ENCODE data around the gene ADAMTS2.

ADAMTS2 gene

DNA sequence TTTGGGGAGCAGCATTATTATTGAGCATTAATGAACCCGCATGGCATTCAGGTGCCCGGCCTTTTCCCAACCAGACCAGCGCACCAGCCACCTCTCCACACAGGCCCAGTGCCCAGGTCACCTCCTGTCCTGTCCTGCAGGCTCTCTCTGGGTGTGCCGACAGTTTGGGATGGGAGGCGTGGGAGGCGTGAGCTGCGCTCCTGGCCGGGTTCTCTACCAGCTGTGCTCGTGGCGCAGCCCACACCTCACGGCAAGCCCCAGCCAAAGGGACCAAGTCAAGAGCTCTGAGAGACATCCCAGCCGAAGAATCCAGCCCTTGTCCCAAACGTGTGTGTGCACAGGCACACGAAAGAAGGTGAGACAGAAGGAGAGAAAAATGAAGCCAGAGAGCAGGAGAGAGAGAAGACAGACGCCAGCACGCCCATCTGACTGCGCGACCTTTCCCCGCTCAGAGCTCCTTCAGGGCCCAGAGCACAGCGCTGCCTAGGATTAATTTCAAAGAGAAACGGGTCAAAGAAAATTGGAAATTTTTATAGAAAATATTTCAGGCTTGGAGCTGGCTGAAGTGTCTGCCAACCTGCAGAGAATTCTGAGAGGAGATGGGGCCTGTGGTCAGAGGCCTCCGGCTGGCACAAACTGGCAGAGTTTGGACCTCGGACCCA, 81.7 kb downstream of the ADAMTS2 start:
- no peak for FAIRE-seq

DNA sequence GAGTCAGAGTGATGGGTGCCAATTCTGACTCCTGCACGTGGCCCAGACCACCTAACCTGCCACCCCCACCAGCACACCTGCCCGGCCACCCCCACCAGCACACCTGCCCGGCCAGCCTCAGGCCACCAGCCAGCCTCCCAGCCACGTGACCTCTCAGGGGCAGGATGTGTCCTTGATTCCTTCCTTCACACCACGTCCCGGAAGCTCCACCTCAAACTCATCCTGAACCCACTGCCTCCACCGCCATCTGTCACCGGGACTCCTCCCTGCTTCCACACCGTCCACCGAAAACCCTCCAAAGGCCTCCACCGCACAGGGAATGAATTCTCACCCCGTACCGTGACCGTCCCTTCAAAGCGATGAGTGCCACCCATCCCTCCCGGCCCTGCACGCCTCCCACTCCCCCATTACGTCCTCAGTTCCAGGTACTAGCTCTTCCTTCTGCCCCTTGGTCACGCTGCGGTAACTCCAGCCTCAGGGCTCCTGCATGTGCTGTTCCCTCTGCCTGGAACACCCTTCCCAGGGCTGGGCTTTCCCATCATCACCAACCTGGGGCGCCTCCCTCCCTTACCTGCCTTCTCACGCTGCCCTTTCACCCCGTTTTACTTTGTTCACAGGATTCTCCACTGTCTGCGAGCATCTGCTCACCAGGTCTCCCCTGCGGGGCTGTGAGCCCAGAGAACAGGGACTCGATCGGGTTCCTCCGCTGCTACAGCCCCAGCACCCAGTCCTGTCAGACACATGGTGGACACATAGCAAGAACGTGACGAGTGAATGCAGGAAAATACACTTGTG, 82.9 kb downstream of the ADAMTS2 start:
- no peak for FAIRE-seq

DNA sequence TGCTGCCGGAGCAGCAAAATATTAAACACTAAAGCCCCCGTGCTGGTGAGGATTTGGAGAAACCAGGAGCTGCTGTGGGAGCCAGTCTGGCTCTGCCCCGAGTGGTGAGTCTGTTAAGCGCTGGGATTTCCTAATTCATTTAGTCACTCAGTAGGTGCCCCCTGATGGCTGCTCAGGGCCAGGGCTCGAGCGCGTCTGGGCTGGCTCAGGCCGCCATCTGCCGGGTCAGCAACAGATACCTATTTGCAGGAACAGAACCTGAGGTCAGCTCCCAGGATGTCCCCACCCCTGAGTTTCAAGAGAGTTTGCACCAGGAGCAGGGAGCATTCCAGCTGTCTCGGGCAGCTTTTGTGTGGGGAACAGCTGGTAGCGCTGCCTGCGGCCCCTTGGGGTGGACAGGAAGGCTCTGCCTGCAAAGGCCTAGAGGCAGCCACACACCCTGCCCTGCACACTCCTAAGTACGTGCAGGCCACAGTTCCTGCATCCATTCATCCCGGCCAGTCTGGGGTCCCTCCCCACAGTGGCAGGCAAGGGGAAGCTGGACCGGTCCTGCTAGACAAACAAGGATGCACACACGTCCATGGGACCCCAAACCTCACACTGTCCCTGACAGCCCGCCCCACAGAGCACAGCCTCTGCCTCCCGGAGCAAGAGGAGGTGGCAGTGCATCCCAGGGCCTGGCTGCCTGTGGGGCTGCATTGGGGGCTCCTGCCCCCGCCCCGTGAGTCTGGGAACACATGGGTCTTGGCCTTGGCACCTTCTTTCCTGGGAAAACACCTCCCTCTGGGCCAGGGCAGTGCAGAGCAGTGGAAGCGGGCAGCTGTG, 83.7 kb downstream of the ADAMTS2 start:
- FAIRE-seq: no peak

DNA sequence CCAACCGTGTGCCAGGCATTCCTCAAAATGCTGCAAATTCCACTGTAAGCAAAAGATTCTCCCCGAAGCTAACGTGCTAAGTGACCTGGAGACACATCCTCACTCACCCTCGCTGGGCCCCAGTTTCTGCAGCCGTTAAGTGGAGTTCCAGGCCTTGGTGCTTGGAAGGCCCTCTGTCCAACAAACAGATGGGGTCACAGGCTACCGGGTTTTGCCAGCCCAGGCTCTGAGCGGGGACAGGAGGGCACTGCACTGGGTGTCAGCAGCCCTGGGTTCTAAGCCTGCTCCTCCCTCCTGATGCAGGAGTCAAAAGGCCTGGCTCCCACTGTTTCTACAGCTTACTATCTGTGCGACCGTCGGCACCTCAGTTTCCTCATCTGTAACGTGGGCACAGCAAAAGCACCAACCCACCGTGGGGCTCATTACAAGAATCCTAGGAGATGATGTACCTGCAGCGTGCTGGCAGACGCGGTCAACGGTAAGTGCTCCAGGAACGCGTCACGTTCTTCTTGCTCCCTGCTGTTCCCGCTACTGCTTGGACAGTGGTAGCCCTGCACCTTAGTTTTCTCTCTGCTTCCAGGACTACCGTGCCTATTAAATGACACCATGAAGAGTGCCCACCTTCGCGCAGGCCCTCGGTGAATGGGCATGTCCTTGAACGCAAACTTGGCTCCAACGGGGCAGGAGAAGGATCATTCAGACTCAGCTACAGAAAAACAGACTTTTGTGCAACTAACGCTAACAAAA, 84.8 kb downstream of the ADAMTS2 start:
- no peak for FAIRE-seq

DNA sequence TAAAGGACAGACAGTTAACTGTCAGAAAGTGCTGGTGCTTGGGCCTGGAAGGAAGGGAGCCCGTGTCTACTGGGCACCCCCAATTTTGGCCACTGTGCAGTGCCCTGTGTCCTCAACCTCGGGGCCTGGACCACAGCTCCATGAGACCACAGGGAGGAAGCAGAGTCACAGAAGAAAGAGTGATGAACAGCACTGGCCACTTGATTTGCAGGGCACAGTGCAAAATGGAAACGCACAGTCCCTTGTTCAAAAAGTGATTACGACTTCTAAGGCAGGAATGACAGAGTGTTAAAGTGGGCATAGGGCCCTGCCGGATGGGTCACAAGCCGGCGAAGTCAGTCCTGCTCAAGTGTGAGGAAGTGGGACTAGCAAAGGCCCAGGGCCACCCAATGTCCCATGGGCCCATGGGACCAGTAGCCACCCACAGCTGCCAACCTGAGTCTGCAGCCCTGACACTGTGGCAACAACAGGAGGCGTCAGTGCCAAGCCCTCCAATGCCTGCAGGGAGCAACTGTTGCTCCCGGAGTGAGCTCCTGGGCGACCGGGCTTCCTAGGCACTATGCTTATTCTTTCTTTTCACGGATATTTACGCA, 85.4 kb downstream of the ADAMTS2 start:
- FAIRE-seq: no peak

DNA sequence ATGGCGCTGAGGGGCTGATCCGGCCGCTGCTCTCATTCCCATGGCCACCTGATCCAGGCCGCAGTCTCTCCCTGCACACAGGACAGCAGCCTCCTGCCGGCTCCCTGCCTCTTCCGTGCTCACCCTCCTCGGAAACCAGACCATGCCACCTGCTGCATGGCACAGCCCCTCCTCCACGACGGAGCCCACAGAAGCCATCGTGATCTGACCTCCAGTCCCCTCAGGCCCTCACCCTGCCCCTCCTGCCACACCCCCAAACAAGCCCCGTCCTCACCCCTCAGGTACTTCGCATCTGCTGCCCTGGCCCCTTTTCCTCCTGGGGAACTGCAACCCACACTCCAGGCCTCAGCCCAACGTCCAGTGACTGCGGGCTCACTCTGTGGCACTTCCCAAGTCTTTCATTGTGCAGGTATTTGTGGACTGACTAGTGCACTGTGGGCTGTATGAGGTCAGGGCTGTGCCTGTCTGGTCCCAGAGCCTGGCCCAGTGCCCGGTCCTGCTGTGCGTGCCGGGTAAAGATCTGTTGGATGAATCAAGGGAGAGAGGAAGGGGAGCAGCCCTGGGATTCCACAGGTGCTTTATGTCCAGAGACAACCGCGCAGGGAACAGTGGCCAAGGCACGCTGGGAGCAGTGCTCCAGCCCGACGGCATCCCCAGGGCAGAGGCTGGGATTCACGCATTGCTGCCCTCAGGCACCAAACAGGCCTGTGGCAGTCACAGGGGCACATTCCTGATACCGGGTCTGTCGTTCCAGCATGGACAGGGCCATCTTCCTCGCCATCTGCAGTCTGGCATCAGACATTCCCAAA, 86.1 kb downstream of the ADAMTS2 start:
- FAIRE-seq: no peak

DNA sequence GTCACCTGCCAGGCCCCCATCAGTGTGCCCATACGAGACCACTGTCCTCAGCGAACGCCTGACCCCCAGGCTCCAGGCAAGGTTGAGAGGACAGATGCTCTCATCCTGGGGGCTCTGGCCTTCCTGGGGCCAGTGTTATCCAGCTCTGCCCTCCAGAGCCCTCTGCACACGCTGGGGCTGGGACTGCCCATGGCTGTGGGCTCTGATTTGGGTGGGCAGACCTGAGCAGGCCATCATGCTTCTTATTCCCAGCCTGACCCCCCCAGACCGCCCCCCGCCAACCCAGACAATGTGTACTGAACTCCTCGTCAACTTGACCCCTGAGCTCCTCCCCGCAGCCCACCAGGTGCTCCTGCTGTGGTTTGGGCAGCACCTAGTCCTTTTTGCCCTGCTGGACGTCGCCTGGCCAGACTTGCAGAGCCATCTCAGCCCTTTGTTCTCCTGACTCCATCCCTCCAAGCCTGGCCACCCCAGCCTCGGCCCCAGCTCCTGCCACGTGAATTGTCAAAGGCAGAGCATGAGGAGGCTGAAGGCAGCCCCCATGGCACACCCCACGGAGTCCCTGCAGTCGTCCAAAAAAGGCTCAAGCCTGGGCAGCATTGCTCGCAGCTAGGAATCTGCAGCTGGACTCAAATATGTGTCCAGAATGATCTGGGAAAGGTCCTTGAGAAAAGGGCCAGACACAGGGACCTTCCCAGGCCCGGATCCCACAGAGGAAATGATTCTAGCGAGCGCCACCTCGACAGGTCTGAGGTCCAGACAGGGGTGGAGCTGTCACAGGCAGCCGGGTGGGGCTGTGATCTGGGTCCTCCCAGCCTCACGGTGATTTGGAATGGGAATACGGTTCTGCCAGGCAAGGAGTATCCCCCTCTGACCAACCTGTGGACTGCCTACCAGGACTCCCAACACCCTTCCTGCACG, 87.0 kb downstream of the ADAMTS2 start:
- no peak for FAIRE-seq

DNA sequence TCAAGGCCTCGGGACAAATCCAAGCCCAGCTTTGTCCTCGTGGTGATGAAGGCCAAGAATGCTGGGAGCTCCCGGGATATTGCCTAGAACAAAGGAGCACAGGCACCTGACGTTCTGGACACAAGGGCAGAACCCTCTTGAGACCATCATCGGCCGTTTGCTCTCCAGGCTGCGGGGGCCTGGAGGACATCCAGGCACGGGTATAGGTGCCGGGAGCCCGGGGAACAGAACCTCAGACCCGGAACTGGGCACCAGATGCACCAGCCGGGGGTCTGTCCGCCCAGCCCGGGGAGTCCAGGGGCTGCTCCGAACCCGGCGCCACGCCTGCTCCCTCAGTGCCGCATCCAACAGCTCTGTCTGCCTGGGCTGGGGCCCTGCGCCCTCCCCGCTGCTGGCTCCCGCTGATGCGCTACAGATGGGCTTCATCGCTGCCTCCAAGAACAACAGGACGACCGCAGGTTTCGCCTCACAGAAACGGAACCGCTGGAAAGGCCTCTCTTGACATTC, 88.0 kb downstream of the ADAMTS2 start:
- no peak for FAIRE-seq

DNA sequence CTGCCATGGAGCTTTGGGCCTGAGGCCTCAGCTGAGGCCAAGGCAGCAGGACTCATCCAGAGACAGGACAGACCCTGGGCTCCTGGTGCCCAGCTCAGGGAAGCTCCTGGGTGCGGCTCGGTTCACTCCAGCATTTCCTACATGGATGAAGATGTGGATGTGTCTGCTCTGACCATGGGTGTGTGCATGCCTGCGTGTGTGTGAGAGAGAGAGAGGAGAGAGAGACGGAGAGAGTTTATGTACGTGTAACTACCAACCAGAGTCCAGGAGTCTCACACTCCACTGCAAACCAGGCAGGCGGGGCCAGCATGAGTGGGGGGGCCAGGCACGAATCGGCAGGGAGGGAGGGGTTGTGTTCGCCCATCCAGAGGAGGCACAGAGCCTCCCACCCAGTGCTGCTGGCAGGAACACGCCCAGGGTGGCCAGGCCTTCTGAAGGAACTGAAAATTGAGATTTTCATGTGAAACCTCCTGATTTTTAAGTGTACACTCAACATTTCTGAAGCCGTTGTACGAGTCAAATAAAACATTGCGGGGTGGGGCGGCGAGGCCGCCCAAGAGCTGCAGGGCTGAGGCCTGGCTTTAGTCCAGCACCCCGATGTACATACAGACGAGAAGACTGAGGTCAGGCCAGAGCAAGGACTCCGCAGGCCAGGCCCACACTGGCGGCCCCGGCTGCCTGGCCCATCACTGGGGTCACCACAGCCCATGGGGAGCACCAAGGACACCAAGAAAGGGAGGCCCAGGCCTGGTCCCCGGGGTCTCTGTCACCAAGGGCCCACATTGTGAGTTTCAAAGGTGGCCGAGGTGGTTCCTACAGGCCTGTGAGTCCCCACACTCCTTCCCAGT, 88.7 kb downstream of the ADAMTS2 start:
- FAIRE-seq: no peak

DNA sequence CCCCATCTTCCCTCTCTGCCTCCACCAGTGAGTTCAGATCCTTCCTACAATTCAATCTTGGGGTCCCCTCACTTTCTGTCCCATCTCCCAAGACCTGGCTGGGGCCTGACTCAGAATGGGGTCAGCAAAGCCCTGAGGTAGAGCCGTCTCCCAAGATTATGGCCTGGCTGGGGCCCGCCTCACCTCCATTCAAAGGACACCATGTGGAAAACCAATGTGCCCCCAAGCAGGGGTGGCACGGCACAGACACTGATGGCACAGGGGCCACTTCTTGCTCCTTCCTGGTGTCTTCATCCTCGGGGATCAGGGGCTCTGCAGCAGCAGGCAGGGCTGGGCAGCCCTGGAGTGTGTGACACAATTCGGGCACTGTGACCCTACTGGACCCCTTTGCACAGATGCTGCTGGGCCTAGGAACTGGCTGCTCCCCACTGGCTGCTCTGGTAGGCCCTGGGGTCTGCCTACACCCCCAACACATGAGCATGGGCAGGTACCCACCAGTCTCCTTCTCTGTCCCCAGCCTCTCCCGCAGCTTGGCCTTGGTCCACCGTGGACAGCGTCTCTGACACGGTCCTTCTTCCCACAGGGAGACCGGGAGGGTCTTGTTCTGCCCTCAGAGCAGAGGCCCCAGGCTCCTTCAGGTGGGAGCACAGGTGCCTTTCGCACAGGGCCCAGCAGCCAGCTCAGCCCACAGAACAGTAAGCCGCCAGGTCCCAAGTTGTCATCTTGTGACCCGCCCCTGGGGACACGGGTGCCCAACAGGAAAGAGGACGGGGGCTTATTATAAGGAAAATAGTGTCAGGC, 89.5 kb downstream of the ADAMTS2 start:
- no peak for FAIRE-seq

DNA sequence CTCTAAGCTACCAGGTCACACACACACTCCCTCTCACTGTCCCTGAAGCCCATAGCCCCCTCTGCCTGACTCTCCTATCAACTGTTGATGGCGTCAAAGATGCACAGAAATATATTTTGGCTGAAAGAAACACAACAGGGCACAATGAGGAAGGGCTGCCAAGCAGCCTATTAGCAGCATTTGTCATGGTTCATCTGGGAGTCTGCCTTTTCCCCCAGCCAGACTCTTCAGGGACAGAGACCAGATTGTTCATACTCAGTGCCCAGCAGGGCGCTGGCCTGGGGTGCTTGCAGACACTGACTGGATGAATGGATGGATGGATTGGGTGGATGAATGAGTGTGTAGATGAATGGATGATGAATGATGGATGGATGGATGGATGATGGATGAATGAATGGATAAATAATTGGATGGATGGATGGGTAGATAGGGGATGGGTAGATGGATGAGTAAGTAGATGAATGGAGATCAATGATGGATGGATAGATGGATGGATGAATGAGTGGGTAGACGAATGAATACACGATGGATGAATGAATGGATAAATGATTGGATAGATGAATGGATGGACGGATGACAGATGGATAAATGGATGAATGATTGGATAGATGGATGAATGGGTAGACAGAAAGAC, 90.5 kb downstream of the ADAMTS2 start:
- FAIRE-seq: no peak

DNA sequence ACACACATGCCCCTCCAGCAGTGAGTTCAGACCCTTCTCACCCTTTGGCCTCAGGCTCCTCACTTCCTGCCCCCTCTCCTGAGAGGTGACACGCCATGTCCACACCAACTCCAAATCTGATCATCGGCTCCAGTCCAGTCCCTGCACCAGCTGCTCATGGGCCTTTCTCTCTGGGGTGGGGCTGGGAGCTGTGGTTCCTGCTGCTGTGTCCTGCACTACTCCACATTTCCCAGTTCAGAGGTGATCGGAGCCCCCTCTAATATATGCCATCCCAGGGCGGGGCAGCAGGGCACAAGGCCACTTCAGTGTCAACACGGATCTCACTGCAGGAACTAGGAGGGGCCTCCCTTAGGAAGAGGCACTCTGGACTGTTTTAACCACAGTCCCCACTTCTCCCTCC, 91.5 kb downstream of the ADAMTS2 start:
- no peak for FAIRE-seq

DNA sequence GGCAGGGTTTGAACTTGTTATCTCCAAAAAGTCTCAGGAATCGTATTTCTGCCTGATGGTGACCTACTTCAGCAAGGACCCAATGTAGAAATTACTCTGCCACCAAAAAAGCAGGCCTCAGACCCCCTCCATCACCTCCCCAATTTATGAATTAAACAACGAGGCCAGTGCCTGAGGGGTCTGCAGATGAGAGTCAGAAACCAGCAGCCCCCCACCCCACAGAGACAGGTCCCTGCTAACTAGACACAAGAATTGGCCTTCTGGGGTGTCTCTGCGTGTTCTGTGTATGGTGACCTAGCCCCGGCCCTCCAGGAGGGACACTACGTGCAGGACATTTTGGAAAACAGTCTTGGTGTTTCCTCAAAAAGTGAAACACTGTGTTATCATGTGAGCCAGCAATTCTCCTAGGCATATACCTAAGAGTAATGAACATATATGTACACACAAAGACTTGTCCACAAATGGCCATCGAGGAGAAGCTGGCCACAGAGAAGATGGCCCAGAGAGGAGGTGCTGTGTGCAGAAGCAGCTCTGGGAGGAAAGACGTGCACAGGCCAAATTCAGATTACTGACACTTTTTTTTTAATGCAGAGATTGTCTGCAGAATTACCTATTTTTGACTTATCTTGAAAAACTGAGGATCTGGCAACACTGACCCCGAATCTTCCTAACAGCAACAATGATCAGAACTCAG, 93.8 kb downstream of the ADAMTS2 start:
- FAIRE-seq: no peak

DNA sequence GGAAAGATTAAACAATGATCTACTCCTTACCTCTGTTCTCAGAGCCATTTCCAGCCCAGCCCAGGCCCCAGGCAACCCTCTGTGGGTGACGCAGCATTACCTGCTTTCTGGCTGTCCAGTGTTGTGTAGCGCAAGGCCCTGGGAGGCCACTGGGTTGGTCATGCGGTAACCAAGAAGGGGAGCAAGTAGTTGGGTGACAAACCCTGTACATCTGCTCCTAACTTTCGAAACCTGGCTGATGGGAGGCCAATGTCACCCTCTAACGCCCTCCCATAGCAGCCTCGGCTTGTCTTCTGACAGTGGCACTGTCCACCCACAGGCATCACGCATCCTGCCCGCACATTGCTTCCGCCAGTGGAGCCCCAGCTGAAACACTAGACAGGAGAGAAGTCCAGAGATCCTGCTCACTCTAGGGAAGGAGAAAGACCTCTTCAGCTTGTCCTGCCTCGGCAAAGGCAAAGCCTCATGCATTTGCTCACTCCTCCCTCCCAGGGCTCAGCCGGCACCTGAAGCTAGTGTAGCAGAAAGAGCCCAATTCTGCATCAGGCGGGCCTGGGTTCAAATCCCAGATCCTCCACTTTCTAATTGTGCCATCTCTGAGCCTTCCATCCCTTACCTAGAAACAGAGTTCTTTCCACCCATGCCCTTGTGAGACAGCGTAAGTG, 94.6 kb downstream of the ADAMTS2 start:
- FAIRE-seq: no peak

DNA sequence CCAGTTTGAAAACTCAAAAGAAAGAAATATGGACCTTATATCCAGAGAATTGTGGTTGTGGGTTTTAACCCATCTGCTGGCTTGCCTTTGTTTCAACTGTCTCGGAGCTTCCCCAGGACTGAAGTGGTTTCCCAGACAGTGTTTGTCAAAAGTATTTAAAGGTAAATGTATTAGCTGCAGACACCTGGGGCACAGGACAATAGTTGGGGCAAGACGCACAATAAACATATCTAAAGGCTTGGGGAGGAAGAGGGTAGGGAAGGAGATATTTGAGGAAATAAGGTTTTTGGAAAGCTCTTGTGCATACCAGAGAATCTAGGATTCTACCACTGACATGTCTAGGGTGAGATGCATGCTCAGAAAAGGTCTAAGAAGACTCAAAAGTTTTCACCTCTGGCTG, 99.0 kb downstream of the ADAMTS2 start:
- no peak for FAIRE-seq

DNA sequence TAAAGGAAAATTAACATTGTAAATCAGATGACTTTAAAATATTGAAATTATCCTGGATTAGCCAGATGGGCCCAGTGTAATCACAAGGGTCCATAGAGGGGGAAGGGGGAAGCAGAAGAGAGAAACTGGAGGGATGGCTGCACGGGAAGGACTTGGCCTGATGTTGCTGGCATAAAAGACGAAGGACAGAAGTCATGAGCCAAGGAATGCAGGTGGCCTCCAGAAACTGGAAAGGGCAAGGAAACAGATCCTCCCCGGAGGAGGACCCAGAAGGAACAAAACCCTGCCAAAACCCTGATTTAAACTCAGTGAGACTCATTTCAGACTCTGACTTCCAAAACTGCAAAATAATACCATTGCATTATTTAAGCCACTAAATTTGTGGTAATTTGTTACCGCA, 100.2 kb downstream of the ADAMTS2 start:
- no peak for FAIRE-seq

DNA sequence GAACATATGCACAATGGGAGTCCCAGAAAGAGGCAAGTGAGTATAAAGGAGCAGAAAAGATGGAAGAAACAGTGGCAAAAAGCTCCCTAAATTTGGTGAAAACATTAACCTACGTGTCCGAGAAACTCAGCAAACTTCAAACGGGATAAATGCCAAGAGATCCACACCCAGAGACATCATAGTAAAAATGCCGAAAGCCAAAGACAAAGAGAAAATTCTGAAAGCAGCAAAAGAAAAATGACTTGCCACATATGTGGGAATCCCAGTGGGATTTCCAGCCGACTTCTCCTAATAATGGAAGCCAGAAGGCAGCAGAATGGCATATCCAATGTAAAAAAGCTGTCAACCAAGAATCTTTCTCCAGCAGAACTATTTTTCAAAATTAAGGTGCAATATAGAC, 101.2 kb downstream of the ADAMTS2 start:
- no peak for FAIRE-seq
